ENCODE data around the gene ITGBL1.
A peak's percentile ranks its signal among the peaks of the same experiment; 100 is the strongest.
"Not testable (repeated sequence)": the region's sequence is repeated elsewhere in the genome, so short reads cannot be mapped to it uniquely, and the experiment has no call there.

Gene ITGBL1

GRCh38 chr13:101514100-101514499 is 61.6 kb downstream of the ITGBL1 start:
- no peak for DNase-seq

- DNase-seq, result peak; percentile 23
These were observed 62.3 kb downstream of the ITGBL1 start for GRCh38 chr13:101514695-101515275.

- no peak for DNase-seq
These were observed 63.0 kb downstream of the ITGBL1 start for GRCh38 chr13:101515504-101515903.

- no peak for DNase-seq
These were observed 63.8 kb downstream of the ITGBL1 start for GRCh38 chr13:101516262-101516661.

GRCh38 chr13:101520672-101521071 is 68.2 kb downstream of the ITGBL1 start:
- no peak for DNase-seq

GRCh38 chr13:101521371-101521770 is 68.9 kb downstream of the ITGBL1 start:
- DNase-seq, result no peak

- no peak for DNase-seq
These were observed 70.1 kb downstream of the ITGBL1 start for GRCh38 chr13:101522607-101523006.

- DNase-seq, result no peak
These were observed 71.0 kb downstream of the ITGBL1 start for GRCh38 chr13:101523154-101524131.

GRCh38 chr13:101527130-101527529 is 74.7 kb downstream of the ITGBL1 start:
- DNase-seq, result no peak

GRCh38 chr13:101529422-101529821 is 76.9 kb downstream of the ITGBL1 start:
- no peak for DNase-seq

- no peak for DNase-seq
These were observed 77.8 kb downstream of the ITGBL1 start for GRCh38 chr13:101530293-101530692.

GRCh38 chr13:101535192-101535746 is 82.8 kb downstream of the ITGBL1 start:
- DNase-seq, result no peak

GRCh38 chr13:101536079-101536478 is 83.6 kb downstream of the ITGBL1 start:
- no peak for DNase-seq

- DNase-seq, result not testable (repeated sequence)
These were observed 92.1 kb downstream of the ITGBL1 start for GRCh38 chr13:101544544-101544943.

GRCh38 chr13:101544979-101545378 is 92.5 kb downstream of the ITGBL1 start:
- DNase-seq, result no peak

GRCh38 chr13:101545521-101545920 is 93.0 kb downstream of the ITGBL1 start:
- DNase-seq, result no peak

- no peak for DNase-seq
These were observed 99.8 kb downstream of the ITGBL1 start for GRCh38 chr13:101552286-101552685.

- DNase-seq, result no peak
These were observed 100.3 kb downstream of the ITGBL1 start for GRCh38 chr13:101552786-101553185.

GRCh38 chr13:101554420-101555125 is 102.1 kb downstream of the ITGBL1 start:
- no peak for DNase-seq

- no peak for DNase-seq
These were observed 103.1 kb downstream of the ITGBL1 start for GRCh38 chr13:101555610-101556009.

GRCh38 chr13:101556676-101557123 is 104.2 kb downstream of the ITGBL1 start:
- DNase-seq, result no peak

GRCh38 chr13:101565317-101565716 is 112.8 kb downstream of the ITGBL1 start:
- DNase-seq, result no peak

- DNase-seq, result no peak
These were observed 115.4 kb downstream of the ITGBL1 start for GRCh38 chr13:101567841-101568240.
